ENCODE data around the gene ARMH3.

ARMH3 gene

GRCh38 chr10:101874252-101874651, 181.7 kb downstream of the ARMH3 start:
- Histone ChIP-seq H3K27me3 (replicated peaks; ENCODE audit: control insufficient read depth, insufficient read depth, low read length, poor library complexity, severe bottlenecking) (no peaks in the 10 kb centered on the region), H3K4me1 (ENCODE audit: control insufficient read depth, insufficient read depth, low read length, poor library complexity, severe bottlenecking) (no peaks in the 10 kb centered on the region), H3K27ac (ENCODE audit: insufficient read depth, low read length, poor library complexity, severe bottlenecking) (no peak overlapping the region), H3K36me3 (ENCODE audit: control insufficient read depth, insufficient read depth, low read length) (no peaks in the 10 kb centered on the region), H3K9me3 (ENCODE audit: control insufficient read depth, low read length) (no peaks in the 10 kb centered on the region), H3K4me3 (ENCODE audit: insufficient read depth, low read depth, low read length, poor library complexity, severe bottlenecking) (no peak overlapping the region)
- DNase-seq = no peak

- H3K4me3 ChIP-seq (ENCODE audit: insufficient read depth, low read depth, low read length, poor library complexity, severe bottlenecking) = no peak overlapping the region
- H3K27me3 ChIP-seq (replicated peaks; ENCODE audit: control insufficient read depth, insufficient read depth, low read length, poor library complexity, severe bottlenecking) = no peaks in the 10 kb centered on the region
- no peak overlapping the region for H3K27ac ChIP-seq (ENCODE audit: insufficient read depth, low read length, poor library complexity, severe bottlenecking)
- H3K36me3 ChIP-seq (ENCODE audit: control insufficient read depth, insufficient read depth, low read length) = no peaks in the 10 kb centered on the region
- H3K9me3 ChIP-seq (ENCODE audit: control insufficient read depth, low read length) = no peaks in the 10 kb centered on the region
- no peak for DNase-seq
- H3K4me1 ChIP-seq (ENCODE audit: control insufficient read depth, insufficient read depth, low read length, poor library complexity, severe bottlenecking) = no peaks in the 10 kb centered on the region
These were observed 188.0 kb downstream of the ARMH3 start for GRCh38 chr10:101867931-101868330.

- Histone ChIP-seq H3K4me1 (ENCODE audit: control insufficient read depth, insufficient read depth, low read length, poor library complexity, severe bottlenecking) (no peaks in the 10 kb centered on the region), H3K27ac (ENCODE audit: insufficient read depth, low read length, poor library complexity, severe bottlenecking) (no peak overlapping the region), H3K4me3 (ENCODE audit: insufficient read depth, low read depth, low read length, poor library complexity, severe bottlenecking) (no peak overlapping the region), H3K9me3 (ENCODE audit: control insufficient read depth, low read length) (no peaks in the 10 kb centered on the region), H3K36me3 (ENCODE audit: control insufficient read depth, insufficient read depth, low read length) (no peaks in the 10 kb centered on the region), H3K27me3 (replicated peaks; ENCODE audit: control insufficient read depth, insufficient read depth, low read length, poor library complexity, severe bottlenecking) (no peaks in the 10 kb centered on the region)
- DNase-seq = no peak
These were observed 196.4 kb downstream of the ARMH3 start for GRCh38 chr10:101859530-101859929.

- Histone ChIP-seq H3K27me3 (replicated peaks; ENCODE audit: control insufficient read depth, insufficient read depth, low read length, poor library complexity, severe bottlenecking) (no peaks in the 10 kb centered on the region), H3K4me1 (ENCODE audit: control insufficient read depth, insufficient read depth, low read length, poor library complexity, severe bottlenecking) (no peaks in the 10 kb centered on the region), H3K4me3 (ENCODE audit: insufficient read depth, low read depth, low read length, poor library complexity, severe bottlenecking) (no peak overlapping the region), H3K27ac (ENCODE audit: insufficient read depth, low read length, poor library complexity, severe bottlenecking) (no peak overlapping the region), H3K36me3 (ENCODE audit: control insufficient read depth, insufficient read depth, low read length) (no peaks in the 10 kb centered on the region), H3K9me3 (ENCODE audit: control insufficient read depth, low read length) (no peaks in the 10 kb centered on the region)
- DNase-seq = no peak
These were observed 197.1 kb downstream of the ARMH3 start for GRCh38 chr10:101858723-101859500.

- no peaks in the 10 kb centered on the region for H3K9me3 ChIP-seq (ENCODE audit: control insufficient read depth, low read length)
- no peaks in the 10 kb centered on the region for H3K36me3 ChIP-seq (ENCODE audit: control insufficient read depth, insufficient read depth, low read length)
- no peaks in the 10 kb centered on the region for H3K27me3 ChIP-seq (replicated peaks; ENCODE audit: control insufficient read depth, insufficient read depth, low read length, poor library complexity, severe bottlenecking)
- DNase-seq = no peak
- H3K27ac ChIP-seq (ENCODE audit: insufficient read depth, low read length, poor library complexity, severe bottlenecking) = no peak overlapping the region
- no peak overlapping the region for H3K4me3 ChIP-seq (ENCODE audit: insufficient read depth, low read depth, low read length, poor library complexity, severe bottlenecking)
- no peaks in the 10 kb centered on the region for H3K4me1 ChIP-seq (ENCODE audit: control insufficient read depth, insufficient read depth, low read length, poor library complexity, severe bottlenecking)
These were observed 198.0 kb downstream of the ARMH3 start for GRCh38 chr10:101857802-101858476.

- Histone ChIP-seq H3K4me3 (ENCODE audit: insufficient read depth, low read depth, low read length, poor library complexity, severe bottlenecking) (no peak overlapping the region), H3K27ac (ENCODE audit: insufficient read depth, low read length, poor library complexity, severe bottlenecking) (no peak overlapping the region), H3K9me3 (ENCODE audit: control insufficient read depth, low read length) (no peaks in the 10 kb centered on the region), H3K4me1 (ENCODE audit: control insufficient read depth, insufficient read depth, low read length, poor library complexity, severe bottlenecking) (no peaks in the 10 kb centered on the region), H3K36me3 (ENCODE audit: control insufficient read depth, insufficient read depth, low read length) (no peaks in the 10 kb centered on the region), H3K27me3 (replicated peaks; ENCODE audit: control insufficient read depth, insufficient read depth, low read length, poor library complexity, severe bottlenecking) (no peaks in the 10 kb centered on the region)
- no peak for DNase-seq
These were observed 199.3 kb downstream of the ARMH3 start for GRCh38 chr10:101856626-101857025.

GRCh38 chr10:101851411-101852116, 204.4 kb downstream of the ARMH3 start:
- DNase-seq = no peak
- peaks cover 19% of the 10 kb centered on the region for H3K36me3 ChIP-seq (ENCODE audit: control insufficient read depth, insufficient read depth, low read length)
- H3K4me1 ChIP-seq (ENCODE audit: control insufficient read depth, insufficient read depth, low read length, poor library complexity, severe bottlenecking) = no peaks in the 10 kb centered on the region
- H3K27me3 ChIP-seq (replicated peaks; ENCODE audit: control insufficient read depth, insufficient read depth, low read length, poor library complexity, severe bottlenecking) = no peaks in the 10 kb centered on the region
- H3K9me3 ChIP-seq (ENCODE audit: control insufficient read depth, low read length) = no peaks in the 10 kb centered on the region
- no peak overlapping the region for H3K4me3 ChIP-seq (ENCODE audit: insufficient read depth, low read depth, low read length, poor library complexity, severe bottlenecking)
- no peak overlapping the region for H3K27ac ChIP-seq (ENCODE audit: insufficient read depth, low read length, poor library complexity, severe bottlenecking)

- H3K36me3 ChIP-seq (ENCODE audit: control insufficient read depth, insufficient read depth, low read length) = peaks cover 19% of the 10 kb centered on the region
- DNase-seq = no peak
These were observed 205.2 kb downstream of the ARMH3 start for GRCh38 chr10:101850749-101851148.

GRCh38 chr10:101848894-101849351, 207.1 kb downstream of the ARMH3 start:
- H3K4me3 ChIP-seq (ENCODE audit: insufficient read depth, low read depth, low read length, poor library complexity, severe bottlenecking) = no peak overlapping the region
- H3K27ac ChIP-seq (ENCODE audit: insufficient read depth, low read length, poor library complexity, severe bottlenecking) = no peak overlapping the region
- no peaks in the 10 kb centered on the region for H3K27me3 ChIP-seq (replicated peaks; ENCODE audit: control insufficient read depth, insufficient read depth, low read length, poor library complexity, severe bottlenecking)
- H3K9me3 ChIP-seq (ENCODE audit: control insufficient read depth, low read length) = no peaks in the 10 kb centered on the region
- H3K4me1 ChIP-seq (ENCODE audit: control insufficient read depth, insufficient read depth, low read length, poor library complexity, severe bottlenecking) = peaks cover 6% of the 10 kb centered on the region
- H3K36me3 ChIP-seq (ENCODE audit: control insufficient read depth, insufficient read depth, low read length) = peaks cover 19% of the 10 kb centered on the region
- no peak for DNase-seq

More at GRCh38 chr10:101850749-101851148, 205.2 kb downstream of the ARMH3 start:
- Histone ChIP-seq H3K4me1 (ENCODE audit: control insufficient read depth, insufficient read depth, low read length, poor library complexity, severe bottlenecking) (no peaks in the 10 kb centered on the region), H3K4me3 (ENCODE audit: insufficient read depth, low read depth, low read length, poor library complexity, severe bottlenecking) (no peak overlapping the region), H3K27ac (ENCODE audit: insufficient read depth, low read length, poor library complexity, severe bottlenecking) (no peak overlapping the region), H3K9me3 (ENCODE audit: control insufficient read depth, low read length) (no peaks in the 10 kb centered on the region), H3K27me3 (replicated peaks; ENCODE audit: control insufficient read depth, insufficient read depth, low read length, poor library complexity, severe bottlenecking) (no peaks in the 10 kb centered on the region)

- Histone ChIP-seq H3K9me3 (ENCODE audit: control insufficient read depth, low read length) (no peaks in the 10 kb centered on the region), H3K27me3 (replicated peaks; ENCODE audit: control insufficient read depth, insufficient read depth, low read length, poor library complexity, severe bottlenecking) (no peaks in the 10 kb centered on the region), H3K36me3 (ENCODE audit: control insufficient read depth, insufficient read depth, low read length) (peaks cover 19% of the 10 kb centered on the region), H3K27ac (ENCODE audit: insufficient read depth, low read length, poor library complexity, severe bottlenecking) (no peak overlapping the region), H3K4me1 (ENCODE audit: control insufficient read depth, insufficient read depth, low read length, poor library complexity, severe bottlenecking) (peaks cover 6% of the 10 kb centered on the region), H3K4me3 (ENCODE audit: insufficient read depth, low read depth, low read length, poor library complexity, severe bottlenecking) (no peak overlapping the region)
- no peak for DNase-seq
These were observed 207.6 kb downstream of the ARMH3 start for GRCh38 chr10:101848408-101848807.
